Transverse colon (tissue), 4 donors: Measurements from ENCODE around the gene TM2D1. TPM values are rescaled to one million over a fixed set of nuclear protein-coding genes. Genes with fewer than 3 reads are reported as not detected.

Source experiments
- DNase-seq: peaks from one replicate; pipeline ENCODE4 v3.0.0-alpha.2; 2019
- H3K27ac ChIP-seq, 4 donors: fragments of 200-600 bp; sonication (generic); 2 replicates each; pipeline ENCODE4 v1.5.1; 2016 to 2018; ENCODE audit warnings: inconsistent platforms in 4 of 4
- H3K27me3 ChIP-seq: fragments of 200-600 bp; sonication (generic); 2 replicates; pipeline ENCODE4 v1.5.1; 2017; ENCODE audit warnings: inconsistent platforms
- H3K36me3 ChIP-seq, 4 donors: fragments of 200-600 bp; sonication (generic); 2 replicates each; pipeline ENCODE4 v1.5.1; 2017 to 2019; ENCODE audit warnings: inconsistent platforms in 4 of 4
- H3K4me1 ChIP-seq, 4 donors: fragments of 200-600 bp; sonication (generic); 2 replicates each; pipeline ENCODE4 v1.5.1; 2017 to 2020; ENCODE audit warnings: inconsistent platforms in 4 of 4
- H3K4me3 ChIP-seq, 4 donors: fragments of 200-600 bp; sonication (generic); 1 replicate in 1 of 4; 2 replicates in 3 of 4; pipeline versions ENCODE4 v1.5.1 to v1.6.1; 2017 to 2019; ENCODE audit warnings: inconsistent platforms in 4 of 4
- H3K9me3 ChIP-seq, 2 donors: fragments of 200-600 bp; sonication (generic); 2 replicates each; pipeline ENCODE4 v1.5.1; 2017 to 2019; ENCODE audit warnings: inconsistent platforms in 2 of 2
- EP300 ChIP-seq: sonication (generic); formaldehyde crosslinking; IDR thresholded peaks from one replicate; pipeline ENCODE4 v1.6.1; 2017; ENCODE audit warnings: antibody characterized with exemption, low read depth
- POLR2A ChIP-seq: fragments of 450-650 bp; IDR thresholded peaks from one replicate; pipeline ENCODE4 v1.6.1; 2016; ENCODE audit warnings: antibody characterized with exemption, mild to moderate bottlenecking, moderate library complexity
- POLR2AphosphoS5 ChIP-seq, 3 donors: sonication (generic); formaldehyde crosslinking; IDR thresholded peaks; one replicate each; pipeline ENCODE4 v1.6.1; 2016; ENCODE audit warnings: antibody characterized with exemption in 3 of 3
- WGBS, 2 donors: methylation state at CpG; one replicate each; pipeline ENCODE4 v1.1.5; 2018; ENCODE audit warnings: low coverage in 1 of 2; 5-methylcytosine and 5-hydroxymethylcytosine counted together
- in situ Hi-C, 4 donors: fragments of 200-750 bp; cut with MboI; loops; one replicate each; pipeline versions ENCODE4 v1.15.0 to v1.15.1; 2017; ENCODE audit warnings: low sequenced_read_pairs in 3 of 4, low pct_ligation_motif_present in 1 of 4, low pct_unique_long_range_greater_than_20kb in 1 of 4
- intact Hi-C: fragments of 100-400 bp; cut with DNase I; formaldehyde crosslinking; loops from one replicate; pipeline ENCODE4 v1.15.1; 2023; ENCODE audit warnings: low total_unique reads
- total RNA-seq, 4 donors: library from RNA; depleted of rRNA; stranded (reverse); fragments of >200 nt; gene quantifications; one replicate each; pipeline ENCODE4 v1.1.0, GENCODE V29; 2016
- TF ChIP-seq, protein P1 (sequence below), 5 experiments: fragments of 200-600 bp in 3 of 5; fragments of 450-650 bp in 2 of 5; sonication (generic) in 3 of 5; IDR thresholded peaks; 1 replicate in 2 of 5; 2 replicates in 3 of 5; pipeline ENCODE4 v1.5.1; 2016 to 2017; ENCODE audit warnings: antibody characterized with exemption in 5 of 5, inconsistent platforms in 3 of 5, mild to moderate bottlenecking in 2 of 5, moderate library complexity in 1 of 5

The TM2D1 gene
- total RNA-seq, 4 donors from 2014 or later: 4.6 to 92.0 (median 62.6) TPM

DNA sequence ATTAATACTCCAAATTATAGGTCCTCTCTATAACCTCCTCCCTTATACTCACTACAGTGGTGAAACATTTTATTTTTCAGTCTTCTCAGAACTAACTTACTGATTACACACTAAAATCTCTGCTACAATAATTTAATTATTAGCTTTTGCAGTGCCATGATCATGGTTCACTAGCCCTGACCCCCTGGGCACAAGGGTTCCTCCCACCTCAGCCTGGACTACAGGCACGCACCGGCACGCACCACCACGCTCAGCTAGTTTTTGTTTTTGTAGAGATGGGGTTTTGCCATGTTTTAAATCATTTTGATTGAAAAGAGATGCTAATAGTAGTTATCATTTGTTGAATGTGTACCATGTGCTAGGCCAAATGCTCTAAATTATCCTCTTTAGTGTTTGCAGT, 23.6 kb upstream of the TM2D1 start:
- in situ Hi-C loops (no loop called here), intact Hi-C loops (no loop called here)
- Histone ChIP-seq H3K9me3 (no peaks in the 10 kb centered on the region), H3K4me1 (peaks cover 0 to 16% (median 5%) of the 10 kb centered on the region in 4 donors), H3K4me3 (no peak overlapping the region), H3K27me3 (no peaks in the 10 kb centered on the region), H3K36me3 (no peaks in the 10 kb centered on the region), H3K27ac (no peak overlapping the region)
- DNase-seq: no peak
- 98% methylated on average over 4 of the region's 4 CpGs; no CpG with 5 or more reads in 1 of the 2 donors for WGBS, 2 donors
- no peak for TF ChIP-seq POLR2A

GRCh38 chr1:61746813-61747212, 21.9 kb upstream of the TM2D1 start:
- WGBS, 2 donors: 3 to 44% methylated on average over 1 of the region's 1 CpG
- Histone ChIP-seq H3K27ac (no peak overlapping the region), H3K4me1 (peaks cover 0 to 22% (median 11%) of the 10 kb centered on the region in 4 donors), H3K9me3 (no peaks in the 10 kb centered on the region), H3K27me3 (no peaks in the 10 kb centered on the region), H3K4me3 (no peak overlapping the region), H3K36me3 (no peaks in the 10 kb centered on the region)
- in situ Hi-C loops (no loop called here), intact Hi-C loops (no loop called here)
- TF ChIP-seq POLR2AphosphoS5 (IDR thresholded peaks at IDR 0.05): no peak
- no peak for DNase-seq

- Histone ChIP-seq H3K27ac (peak overlapping the region; percentile 97 to 98 (median 98)), H3K4me1 (peaks cover 0 to 28% (median 15%) of the 10 kb centered on the region in 4 donors), H3K9me3 (no peaks in the 10 kb centered on the region), H3K27me3 (no peaks in the 10 kb centered on the region), H3K36me3 (no peaks in the 10 kb centered on the region), H3K4me3 (peak overlapping the region in 3 of 4 donors; percentile 94 to 98 (median 97))
- in situ Hi-C loops (no loop called here), intact Hi-C loops (no loop called here)
- DNase-seq: no peak
- TF ChIP-seq POLR2A (no peak), EP300 (no peak), POLR2AphosphoS5 (IDR thresholded peaks at IDR 0.05) (no peak)
- TF ChIP-seq, protein P1, sequence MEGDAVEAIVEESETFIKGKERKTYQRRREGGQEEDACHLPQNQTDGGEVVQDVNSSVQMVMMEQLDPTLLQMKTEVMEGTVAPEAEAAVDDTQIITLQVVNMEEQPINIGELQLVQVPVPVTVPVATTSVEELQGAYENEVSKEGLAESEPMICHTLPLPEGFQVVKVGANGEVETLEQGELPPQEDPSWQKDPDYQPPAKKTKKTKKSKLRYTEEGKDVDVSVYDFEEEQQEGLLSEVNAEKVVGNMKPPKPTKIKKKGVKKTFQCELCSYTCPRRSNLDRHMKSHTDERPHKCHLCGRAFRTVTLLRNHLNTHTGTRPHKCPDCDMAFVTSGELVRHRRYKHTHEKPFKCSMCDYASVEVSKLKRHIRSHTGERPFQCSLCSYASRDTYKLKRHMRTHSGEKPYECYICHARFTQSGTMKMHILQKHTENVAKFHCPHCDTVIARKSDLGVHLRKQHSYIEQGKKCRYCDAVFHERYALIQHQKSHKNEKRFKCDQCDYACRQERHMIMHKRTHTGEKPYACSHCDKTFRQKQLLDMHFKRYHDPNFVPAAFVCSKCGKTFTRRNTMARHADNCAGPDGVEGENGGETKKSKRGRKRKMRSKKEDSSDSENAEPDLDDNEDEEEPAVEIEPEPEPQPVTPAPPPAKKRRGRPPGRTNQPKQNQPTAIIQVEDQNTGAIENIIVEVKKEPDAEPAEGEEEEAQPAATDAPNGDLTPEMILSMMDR (IDR thresholded peaks at IDR 0.05): no peak
- WGBS, 2 donors: 64% methylated on average over 4 to 6 of the region's 6 CpGs
Observed at GRCh38 chr1:61743716-61744580, 19.0 kb upstream of the TM2D1 start.

- in situ Hi-C loops: no loop called here
- Histone ChIP-seq H3K27ac (peak overlapping the region; percentile 97 to 98 (median 98)), H3K27me3 (no peaks in the 10 kb centered on the region), H3K9me3 (no peaks in the 10 kb centered on the region), H3K4me1 (peaks cover 0 to 28% (median 15%) of the 10 kb centered on the region in 4 donors), H3K4me3 (peak overlapping the region in 3 of 4 donors; percentile 94 to 98 (median 97)), H3K36me3 (no peaks in the 10 kb centered on the region)
- DNase-seq: no peak
- TF ChIP-seq POLR2A: no peak
- no peak for TF ChIP-seq EP300
- TF ChIP-seq, protein P1 (IDR thresholded peaks at IDR 0.05): no peak
- TF ChIP-seq POLR2AphosphoS5 (IDR thresholded peaks at IDR 0.05): no peak
- 44% methylated on average over 5 of the region's 5 CpGs; no CpG with 5 or more reads in 1 of the 2 donors for WGBS, 2 donors
- intact Hi-C loops: no loop called here
Observed at GRCh38 chr1:61743431-61743705, 18.4 kb upstream of the TM2D1 start.

- H3K27me3 ChIP-seq: no peaks in the 10 kb centered on the region
- H3K27ac ChIP-seq: peak overlapping the region; percentile 97 to 98 (median 98)
- H3K9me3 ChIP-seq: no peaks in the 10 kb centered on the region
- WGBS, 2 donors: 8% methylated on average over 52 of the region's 74 CpGs; no CpG with 5 or more reads in 1 of the 2 donors
- H3K36me3 ChIP-seq: no peaks in the 10 kb centered on the region
- peak; percentile 42 for DNase-seq
- TF ChIP-seq POLR2A (no peak), POLR2AphosphoS5 (IDR thresholded peaks at IDR 0.05) (no peak)
- TF ChIP-seq, protein P1 (IDR thresholded peaks at IDR 0.05): no peak
- peaks cover 0 to 28% (median 15%) of the 10 kb centered on the region in 4 donors for H3K4me1 ChIP-seq
- peak overlapping the region; percentile 94 to 98 (median 98) for H3K4me3 ChIP-seq
- in situ Hi-C loops (no loop called here), intact Hi-C loops (no loop called here)
Observed at GRCh38 chr1:61742620-61743430, 17.9 kb upstream of the TM2D1 start.
